ENCODE measurements around the gene GRM7. TPM values are rescaled to one million over a fixed set of nuclear protein-coding genes. Genes with fewer than 3 reads are reported as not detected.

GRM7 gene
- total RNA-seq, 1 donor from 2014 or later: 0.37 TPM

DNA sequence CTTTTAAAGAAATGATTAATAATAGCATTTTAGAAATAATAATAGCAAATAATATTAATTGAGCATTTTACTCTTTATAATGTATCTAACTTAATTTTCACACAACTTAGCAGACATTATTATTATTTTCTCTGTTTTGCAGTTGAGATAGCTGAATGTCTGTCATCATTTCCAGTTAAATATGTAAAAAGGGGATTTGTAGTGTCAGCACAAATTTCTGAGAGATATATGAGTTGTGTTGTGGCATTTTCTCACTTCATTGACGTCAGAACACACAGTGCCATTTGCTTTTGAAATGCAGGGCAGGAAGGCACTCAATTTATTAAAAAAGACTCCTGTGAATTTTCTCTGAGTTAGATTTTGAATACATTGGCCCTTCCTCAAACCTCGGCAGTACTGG, 111.0 kb downstream of the GRM7 start:
- no peak for DNase-seq (ENCODE audit: low spot score)

DNA sequence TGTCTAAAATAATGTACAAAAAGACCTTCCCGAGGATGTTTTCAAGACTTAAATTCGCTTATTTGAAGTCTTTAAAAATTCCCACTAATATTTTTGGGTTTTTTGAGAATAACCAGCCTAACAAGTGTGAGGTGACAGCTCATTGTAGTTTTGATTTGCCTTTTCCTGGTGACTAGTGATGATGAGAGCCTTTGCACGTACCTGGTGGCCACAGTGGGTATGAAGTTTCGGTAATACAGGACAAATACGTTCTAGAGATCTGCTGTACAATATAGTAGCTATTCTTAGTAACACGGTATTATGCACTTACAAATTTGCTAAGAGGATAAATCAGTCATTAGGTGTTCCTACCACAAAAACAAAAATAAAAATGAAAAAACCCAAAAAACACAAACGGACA, 124.9 kb downstream of the GRM7 start:
- DNase-seq (ENCODE audit: low spot score): no peak

GRCh38 chr3:6989608-6990291, 128.8 kb downstream of the GRM7 start:
- no peak for DNase-seq (ENCODE audit: low spot score)

- DNase-seq (ENCODE audit: low spot score): no peak
Measured at GRCh38 chr3:6994081-6994668, 133.3 kb downstream of the GRM7 start.

DNA sequence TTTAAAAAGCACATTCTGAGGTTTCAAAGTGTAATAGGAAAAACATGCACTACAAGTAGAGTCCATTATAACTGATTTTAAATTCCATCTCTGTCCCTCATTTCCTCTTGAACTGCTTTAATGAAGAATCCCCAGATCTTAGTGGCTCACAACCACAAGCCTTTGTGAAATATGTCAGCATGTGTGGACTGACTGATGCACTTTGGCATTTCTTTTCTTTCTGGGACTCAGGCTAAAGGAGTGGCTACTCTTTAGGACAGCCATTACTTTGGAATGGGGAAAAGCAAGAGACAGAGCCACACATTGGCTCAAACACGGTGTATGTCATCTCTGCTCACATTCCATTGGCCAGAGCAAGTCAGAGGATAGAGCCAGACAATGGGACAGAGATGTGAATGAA, 139.6 kb downstream of the GRM7 start:
- DNase-seq (ENCODE audit: low spot score): no peak

- no peak for DNase-seq (ENCODE audit: low spot score)
Measured at GRCh38 chr3:7001370-7001769, 140.5 kb downstream of the GRM7 start.

- DNase-seq (ENCODE audit: low spot score): no peak
Measured at GRCh38 chr3:7015683-7016440, 154.9 kb downstream of the GRM7 start.

GRCh38 chr3:7025581-7026300, 164.8 kb downstream of the GRM7 start:
- no peak for DNase-seq (ENCODE audit: low spot score)

DNA sequence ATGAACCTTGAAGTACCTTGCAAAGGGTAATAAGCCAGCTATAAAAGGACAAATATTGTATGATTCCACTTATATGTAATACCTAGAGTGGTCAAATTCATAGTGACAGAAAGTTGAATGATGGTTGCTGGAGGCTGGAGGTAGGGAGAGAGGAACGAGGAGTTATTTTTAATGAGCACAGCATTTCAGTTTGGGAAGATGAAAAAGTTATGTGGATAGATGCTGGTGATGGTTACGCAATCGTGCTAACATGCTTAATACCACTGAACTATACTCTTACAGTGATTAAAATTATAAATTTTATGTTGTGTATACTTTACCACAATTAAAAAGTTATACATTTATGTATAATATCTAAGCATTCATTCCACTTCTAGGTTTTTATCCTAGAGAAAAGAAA, 168.6 kb downstream of the GRM7 start:
- DNase-seq (ENCODE audit: low spot score): no peak

DNA sequence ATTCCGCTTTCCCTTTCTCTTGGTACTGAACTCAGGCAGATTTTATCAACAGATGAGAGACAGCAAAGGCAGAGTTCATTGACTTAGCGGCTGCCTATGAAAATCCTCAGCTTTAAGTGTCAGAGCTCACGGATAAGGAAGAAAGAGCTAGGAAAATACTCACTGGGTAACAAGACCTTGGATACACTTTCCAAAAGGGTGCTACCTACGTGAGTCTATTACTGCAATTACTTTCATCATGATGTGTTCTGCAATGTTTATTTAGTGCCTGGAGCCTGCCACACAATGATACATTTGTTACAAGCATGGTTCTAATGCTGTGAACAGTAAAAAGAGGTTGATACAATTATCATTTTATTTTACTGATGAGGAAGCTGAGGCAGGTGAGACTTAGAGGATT, 177.5 kb downstream of the GRM7 start:
- DNase-seq (ENCODE audit: low spot score): no peak

- DNase-seq (ENCODE audit: low spot score): no peak
Measured at GRCh38 chr3:7062714-7063113, 201.8 kb downstream of the GRM7 start.

DNA sequence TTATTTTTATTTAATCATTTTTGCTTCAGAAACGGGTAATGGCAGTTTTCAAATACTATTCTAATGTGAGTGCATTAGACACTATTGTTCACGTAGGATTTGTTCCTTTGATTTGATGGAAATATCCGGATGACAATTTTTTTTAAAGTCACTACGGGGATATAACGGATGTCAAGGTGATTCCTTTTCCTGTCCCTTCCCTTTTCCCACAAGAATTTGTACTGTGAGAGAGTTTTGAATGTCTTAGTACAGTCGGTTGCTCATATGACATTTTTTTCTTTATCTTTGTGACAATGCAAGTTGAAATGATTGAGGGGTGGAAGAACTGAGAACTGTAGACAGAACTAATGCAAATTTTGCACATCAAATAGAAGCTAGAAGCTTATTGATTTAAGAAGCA, 209.5 kb downstream of the GRM7 start:
- DNase-seq (ENCODE audit: low spot score): no peak

DNA sequence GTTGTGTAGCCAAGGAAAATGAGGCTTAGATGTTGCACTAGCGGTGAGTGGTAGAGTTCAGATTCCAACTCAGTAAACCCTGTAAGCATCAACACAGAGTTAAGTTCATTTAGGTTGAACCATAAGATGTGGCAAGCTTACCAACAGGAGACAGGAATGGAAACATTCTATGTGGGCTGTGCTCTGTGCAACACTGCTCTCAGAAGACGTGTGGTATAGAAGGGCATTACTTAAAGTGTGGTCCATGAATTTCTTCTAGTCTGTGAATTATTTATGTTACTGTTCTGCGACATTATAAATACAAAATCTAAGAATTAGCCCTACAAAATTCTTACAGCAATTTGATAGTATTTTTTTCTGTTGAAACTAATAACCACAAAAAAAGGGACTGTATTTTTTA, 213.3 kb downstream of the GRM7 start:
- DNase-seq (ENCODE audit: low spot score): no peak

- DNase-seq (ENCODE audit: low spot score): no peak
Measured at GRCh38 chr3:7075117-7075516, 214.2 kb downstream of the GRM7 start.

GRCh38 chr3:7075901-7076300, 215.0 kb downstream of the GRM7 start:
- DNase-seq (ENCODE audit: low spot score): no peak

DNA sequence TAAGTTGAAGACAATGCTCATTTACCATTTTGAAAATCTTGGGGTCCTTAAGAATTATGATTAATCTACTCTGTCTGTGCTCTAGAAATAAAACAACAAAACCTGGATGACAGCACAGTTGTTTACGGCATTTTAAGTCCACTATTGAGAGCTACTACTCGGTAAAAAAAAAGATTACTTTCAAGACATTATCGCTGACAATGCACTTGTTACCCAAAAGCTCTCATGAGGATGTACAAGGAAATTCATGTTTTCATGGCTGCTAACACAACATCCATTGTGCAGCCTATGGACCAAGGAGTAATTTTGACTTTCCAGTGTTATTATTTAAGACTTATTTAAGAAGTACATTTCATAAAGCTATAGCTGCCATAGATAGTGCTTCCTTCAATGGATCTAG, 221.3 kb downstream of the GRM7 start:
- no peak for DNase-seq (ENCODE audit: low spot score)

GRCh38 chr3:7086417-7086816, 225.5 kb downstream of the GRM7 start:
- DNase-seq (ENCODE audit: low spot score): no peak

- no peak for DNase-seq (ENCODE audit: low spot score)
Measured at GRCh38 chr3:7095116-7095515, 234.2 kb downstream of the GRM7 start.

- no peak for DNase-seq (ENCODE audit: low spot score)
Measured at GRCh38 chr3:7100136-7100535, 239.2 kb downstream of the GRM7 start.

GRCh38 chr3:7106635-7107034, 245.7 kb downstream of the GRM7 start:
- DNase-seq (ENCODE audit: low spot score): no peak

DNA sequence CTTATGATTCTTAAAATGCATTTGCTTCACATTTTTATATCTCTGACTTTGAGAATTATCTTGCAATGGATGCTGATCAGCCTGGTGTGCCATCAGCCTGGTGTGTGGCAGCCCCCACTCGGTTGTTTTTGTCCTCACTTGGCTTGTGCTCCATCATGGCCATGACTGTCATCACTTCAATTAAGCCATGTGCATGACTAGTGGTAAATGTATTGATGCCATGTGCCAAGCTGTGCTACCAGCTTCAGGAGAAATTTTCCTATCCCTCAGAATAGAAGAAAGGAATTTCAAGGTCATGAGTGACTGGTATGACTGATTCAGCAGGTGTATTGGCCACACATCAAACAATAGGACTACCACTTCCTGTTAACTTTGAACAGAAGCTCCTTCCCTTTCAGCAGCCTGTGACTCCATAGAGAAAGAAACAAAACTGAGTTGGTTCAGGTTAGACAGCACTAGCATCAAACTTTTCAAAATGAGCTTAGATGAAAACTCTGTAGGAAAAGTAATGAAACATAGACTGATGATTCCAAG, 251.7 kb downstream of the GRM7 start:
- peak; percentile 16 for DNase-seq (ENCODE audit: low spot score)

DNA sequence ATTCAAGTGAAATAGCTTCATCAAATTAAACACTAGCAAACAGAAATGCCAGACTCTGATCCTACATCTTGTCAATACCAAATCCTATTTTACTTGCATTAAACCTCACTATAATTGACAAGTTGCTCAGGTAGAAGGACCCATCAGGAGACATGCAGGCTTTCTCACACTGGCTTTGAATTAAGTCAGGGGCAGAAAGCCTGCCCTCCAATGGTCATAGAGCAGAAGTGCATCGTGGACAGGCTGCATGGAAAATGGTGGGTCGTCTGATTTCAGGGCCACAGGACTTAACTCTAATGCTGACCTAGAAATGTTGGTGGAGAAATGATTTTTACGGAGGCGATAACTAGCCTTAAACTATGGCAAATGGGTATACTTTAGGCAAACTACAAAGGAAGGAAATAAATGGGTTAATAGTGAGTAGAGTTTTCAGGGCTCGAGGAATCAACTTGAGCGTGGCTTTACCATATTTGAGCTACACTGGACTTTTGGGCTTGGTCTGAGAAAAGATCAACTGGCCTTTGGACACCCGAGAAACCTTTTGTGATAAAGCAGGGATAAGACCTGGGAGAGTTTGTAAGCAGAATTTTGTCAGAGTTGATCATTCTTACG, 283.9 kb downstream of the GRM7 start:
- no peak for DNase-seq (ENCODE audit: low spot score)
